A549 (cell line): Measurements from ENCODE around the gene CYFIP2. TPM values are rescaled to one million over a fixed set of nuclear protein-coding genes. Genes with fewer than 3 reads are reported as not detected.

Experiments used
- ATAC-seq, 2 experiments: fragments of 200-7000 bp in 1 of 2; fragments of >200 bp in 1 of 2; cut with Nextera tagmentation in 1 of 2; cut with Tn5 transposase in 1 of 2; 3 replicates each; pipeline versions ENCODE4 v1.8.0 to v1.9.1; 2018 to 2020; ENCODE audit warnings: mild to moderate bottlenecking in 1 of 2, moderate library complexity in 1 of 2
- CTCF ChIA-PET: fragments of 300-600 bp; sonication (Branson Sonifier 250); formaldehyde crosslinking; extraction: SDS; loops from one replicate; lab custom pipeline; 2021; ENCODE audit warnings: antibody characterized with exemption, inconsistent platforms; lab: Yijun Ruan, JAX
- POLR2A ChIA-PET: fragments of 350-600 bp; formaldehyde crosslinking; extraction: SDS; loops from one replicate; lab custom pipeline; 2021; ENCODE audit warnings: antibody characterized with exemption, inconsistent platforms; lab: Yijun Ruan, JAX
- DNase-seq, 2 experiments: peaks; one replicate each; pipeline versions ENCODE4 v3.0.0 to v3.0.0-alpha.2; 2011 to 2016; ENCODE audit warnings: low read depth in 1 of 2, low spot score in 1 of 2
- FAIRE-seq: peaks from 2 replicates; lab custom pipeline; 2011; peaks lifted over from hg19 to GRCh38; lab: Jason Lieb, UNC
- H3K27ac ChIP-seq, 2 experiments: fragments of >200 bp; sonication (Bioruptor Twin); formaldehyde crosslinking; 3 replicates each; pipeline ENCODE4 v1.5.1; 2016 to 2017
- H3K4me1 ChIP-seq: fragments of >200 bp; sonication (Bioruptor Twin); formaldehyde crosslinking; 3 replicates; pipeline ENCODE4 v1.6.1; 2016
- H3K4me2 ChIP-seq: fragments of >200 bp; sonication (Bioruptor Twin); formaldehyde crosslinking; 3 replicates; pipeline ENCODE4 v1.6.1; 2016
- H3K4me3 ChIP-seq: fragments of >200 bp; sonication (Bioruptor Twin); formaldehyde crosslinking; 3 replicates; pipeline ENCODE4 v1.5.1; 2016
- H3K9me3 ChIP-seq: fragments of >200 bp; sonication (Bioruptor Twin); formaldehyde crosslinking; 3 replicates; pipeline ENCODE4 v1.6.1; 2016
- BHLHE40 ChIP-seq: IDR thresholded peaks from 2 replicates; pipeline ENCODE4 v1.6.1; 2012; ENCODE audit warnings: low read depth, low read length, inconsistent platforms
- CBX2 ChIP-seq: fragments of 200-600 bp; sonication (generic); IDR thresholded peaks from 2 replicates; pipeline ENCODE4 v1.6.1; 2016; ENCODE audit warnings: low read depth, mild to moderate bottlenecking, borderline replicate concordance
- CHD4 ChIP-seq: fragments of 200-600 bp; sonication (generic); IDR thresholded peaks from 2 replicates; pipeline ENCODE4 v1.6.1; 2016; ENCODE audit warnings: antibody characterized with exemption, mild to moderate bottlenecking, borderline replicate concordance
- EHF ChIP-seq: fragments of 250-450 bp; sonication (Bioruptor Pico); IDR thresholded peaks from 2 replicates; pipeline ENCODE4 v1.5.0; 2020; ENCODE audit warnings: mild to moderate bottlenecking
- EHMT2 ChIP-seq: fragments of 200-600 bp; sonication (generic); IDR thresholded peaks from 2 replicates; pipeline ENCODE4 v1.6.1; 2016; ENCODE audit warnings: antibody characterized with exemption, low read depth, mild to moderate bottlenecking, moderate library complexity
- FOSB ChIP-seq: fragments of 250-450 bp; sonication (Bioruptor Pico); IDR thresholded peaks from 2 replicates; pipeline ENCODE4 v1.5.0; 2020; ENCODE audit warnings: mild to moderate bottlenecking, moderate library complexity
- FOSL2 ChIP-seq, 2 experiments: fragments of 450-650 bp in 1 of 2; fragments of >200 bp in 1 of 2; sonication (Bioruptor Twin) in 1 of 2; formaldehyde crosslinking; IDR thresholded peaks; 2 replicates each; pipeline versions ENCODE4 v1.5.0 to v1.6.1; 2016 to 2020; ENCODE audit warnings: mild to moderate bottlenecking in 1 of 2, moderate library complexity in 1 of 2
- FOXS1 ChIP-seq: fragments of 250-450 bp; sonication (Bioruptor Pico); IDR thresholded peaks from 2 replicates; pipeline ENCODE4 v1.5.0; 2020; ENCODE audit warnings: mild to moderate bottlenecking, moderate library complexity
- GATA3 ChIP-seq: IDR thresholded peaks from 2 replicates; pipeline ENCODE4 v1.6.1; 2012; ENCODE audit warnings: borderline replicate concordance
- HDAC2 ChIP-seq: fragments of 200-600 bp; sonication (generic); IDR thresholded peaks from 2 replicates; pipeline ENCODE4 v1.6.1; 2016
- HOXB5 ChIP-seq: fragments of 250-450 bp; sonication (Bioruptor Pico); IDR thresholded peaks from 2 replicates; pipeline ENCODE4 v1.5.0; 2020; ENCODE audit warnings: mild to moderate bottlenecking, moderate library complexity
- JUN ChIP-seq, 2 experiments: fragments of >200 bp; sonication (Bioruptor Twin); formaldehyde crosslinking; IDR thresholded peaks; 2 replicates in 1 of 2; 3 replicates in 1 of 2; pipeline ENCODE4 v1.6.1; 2016 to 2017
- KDM5A ChIP-seq: fragments of 200-600 bp; sonication (generic); IDR thresholded peaks from 2 replicates; pipeline ENCODE4 v1.6.1; 2016; ENCODE audit warnings: antibody characterized with exemption, mild to moderate bottlenecking
- MAZ ChIP-seq: fragments of 150-350 bp; IDR thresholded peaks from 2 replicates; pipeline ENCODE4 v1.6.1; 2014; ENCODE audit warnings: antibody characterized with exemption, low read depth, low read length, borderline replicate concordance
- NPAS2 ChIP-seq: fragments of 250-450 bp; sonication (Bioruptor Pico); IDR thresholded peaks from 2 replicates; pipeline ENCODE4 v1.8.0; 2022; ENCODE audit warnings: mild to moderate bottlenecking, moderate library complexity, borderline replicate concordance
- POLR2A ChIP-seq: IDR thresholded peaks from 2 replicates; pipeline ENCODE4 v1.6.1; 2012; ENCODE audit warnings: mild to moderate bottlenecking, low read length
- RARB ChIP-seq: fragments of 250-450 bp; sonication (Bioruptor Pico); IDR thresholded peaks from 2 replicates; pipeline ENCODE4 v1.8.0; 2021; ENCODE audit warnings: mild to moderate bottlenecking, moderate library complexity
- RFX5 ChIP-seq: fragments of 450-650 bp; IDR thresholded peaks from 2 replicates; pipeline ENCODE4 v1.7.1; 2014; ENCODE audit warnings: antibody characterized with exemption, mild to moderate bottlenecking, moderate library complexity
- RNF2 ChIP-seq: fragments of 200-600 bp; sonication (generic); IDR thresholded peaks from 2 replicates; pipeline ENCODE4 v1.6.1; 2016; ENCODE audit warnings: low read depth, mild to moderate bottlenecking, antibody characterized with exemption, moderate library complexity, borderline replicate concordance
- ZFP36 ChIP-seq: fragments of 450-650 bp; IDR thresholded peaks from 2 replicates; pipeline ENCODE4 v1.6.1; 2014; ENCODE audit warnings: borderline replicate concordance; ENCODE audit not compliant: partially characterized antibody
- WGBS: methylation state at CpG from one replicate; pipeline ENCODE4 v1.1.6; 2017; ENCODE audit errors: missing lambda C conversion rate; 5-methylcytosine and 5-hydroxymethylcytosine counted together
- polyA plus RNA-seq, 4 experiments: library from polyadenylated mRNA; depleted of rRNA in 3 of 4; stranded (reverse); fragments of >200 nt; fragmentation: RNase III in 1 of 4; extraction: RNeasy Plus Mini Kit Qiagen cat#74134 plus additional on column Dnase treatment in 1 of 4; gene quantifications; 2 replicates in 3 of 4; 3 replicates in 1 of 4; pipeline ENCODE4 v1.2.3, GENCODE V29; 2011 to 2017
- TF ChIP-seq, protein P1 (sequence below): fragments of 250-450 bp; sonication (Bioruptor Pico); IDR thresholded peaks from 2 replicates; pipeline ENCODE4 v1.5.0; 2021; ENCODE audit warnings: mild to moderate bottlenecking, moderate library complexity, borderline replicate concordance
- TF ChIP-seq, protein P2 (sequence below): fragments of >200 bp; sonication (Bioruptor Twin); formaldehyde crosslinking; IDR thresholded peaks from 2 replicates; pipeline ENCODE4 v1.6.1; 2016
- TF ChIP-seq, protein P3 (sequence below): fragments of 150-350 bp; IDR thresholded peaks from 2 replicates; pipeline ENCODE4 v1.6.1; 2014; ENCODE audit warnings: low read depth, mild to moderate bottlenecking, low read length

Gene CYFIP2
- polyA plus RNA-seq, 2 of the 4 experiments (the other 2 are of a cell fraction): 9.0 to 18.6 TPM

DNA sequence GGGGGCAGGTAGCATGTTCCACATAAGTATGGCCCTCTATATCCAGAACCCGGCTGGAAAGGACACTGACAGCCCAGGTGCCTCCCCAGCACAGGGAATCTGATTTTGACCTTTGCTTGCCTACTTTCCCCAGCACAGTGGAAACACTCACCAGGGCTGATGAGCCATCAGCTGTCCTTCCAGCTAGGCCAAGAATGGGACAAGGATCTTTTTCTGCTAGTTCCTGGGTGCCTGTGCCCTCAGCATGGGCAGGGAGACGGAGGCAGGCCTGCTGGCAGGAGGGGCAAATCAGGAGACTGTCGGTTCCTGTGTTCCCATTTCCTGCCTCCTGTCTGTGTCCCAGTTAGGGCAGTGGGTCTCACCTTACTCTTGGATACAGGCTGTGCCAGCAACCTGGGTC, 1.1 kb downstream of the CYFIP2 start:
- Histone ChIP-seq H3K4me3 (peak overlapping the region; percentile 90; the same call in 2 of the 3 replicates), H3K27ac (peak overlapping the region; percentile 75 to 92; a peak in 2 of 6 replicates), H3K4me1 (peaks cover 25% of the 10 kb centered on the region), H3K9me3 (no peaks in the 10 kb centered on the region), H3K4me2 (peak overlapping the region; percentile 90)
- ATAC-seq (no peak), FAIRE-seq (no peak), DNase-seq (no peak)
- 84% methylated on average over 3 of the region's 3 CpGs for WGBS
- ChIA-PET POLR2A (no interaction called here), CTCF (interaction anchor here (1.0 to 8.4 kb wide), 6 partner anchors 10 to 476 kb away, joined by 3 to 49 read pairs (median 6); partner anchors contain the start of gene LSM11)
- no peak for TF ChIP-seq HOXB5 (CRISPR knock-in tag)
- no peak for TF ChIP-seq POLR2A
- no peak for TF ChIP-seq MAZ
- TF ChIP-seq ZFP36: no peak
- no peak for TF ChIP-seq CBX2
- no peak for TF ChIP-seq EHF
- no peak for TF ChIP-seq FOXS1 (CRISPR knock-in tag)
- no peak for TF ChIP-seq EHMT2
- TF ChIP-seq GATA3: no peak
- no peak for TF ChIP-seq BHLHE40
- no peak for TF ChIP-seq FOSL2 (IDR thresholded peaks at IDR 0.05)
- no peak for TF ChIP-seq FOSL2 (CRISPR knock-in tag; IDR thresholded peaks at IDR 0.05)

DNA sequence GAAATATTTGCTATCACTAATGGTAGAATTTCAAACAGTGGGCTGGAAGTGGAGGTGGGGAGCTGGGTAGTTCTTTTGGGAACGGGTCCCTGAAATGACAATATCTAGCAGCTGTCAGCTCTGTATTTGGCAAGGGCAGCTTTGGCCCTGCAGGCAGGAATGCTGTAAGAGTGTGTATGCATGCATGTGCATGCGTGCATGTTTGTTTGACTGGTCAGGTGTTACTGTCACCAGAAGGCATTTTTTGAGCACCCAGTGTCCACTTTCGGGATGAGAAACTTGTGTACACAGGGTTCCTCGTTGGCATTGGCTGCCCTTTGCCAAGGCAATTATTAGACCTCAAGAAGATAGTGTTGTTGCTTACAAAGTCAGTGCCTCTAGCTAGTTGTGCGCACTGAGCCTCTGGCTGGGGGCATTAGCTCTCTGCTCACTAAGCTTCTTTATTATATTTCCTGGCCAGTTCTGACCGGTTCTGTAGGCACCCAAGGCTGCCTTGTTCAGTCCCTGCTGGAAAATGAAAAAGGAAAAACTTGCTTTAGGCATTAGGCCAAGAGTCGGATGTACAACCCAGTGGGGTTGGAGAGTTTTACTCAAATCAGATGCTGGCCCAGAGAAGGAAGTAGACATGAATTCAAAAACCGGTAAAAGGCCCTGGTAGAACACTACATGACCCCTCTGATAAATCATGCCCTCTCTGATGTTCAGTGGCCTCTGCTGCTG, 2.0 kb downstream of the CYFIP2 start:
- POLR2A ChIA-PET: no interaction called here
- ATAC-seq: no peak
- no peak for DNase-seq
- FAIRE-seq: no peak
- Histone ChIP-seq H3K4me3 (no peak overlapping the region), H3K9me3 (no peaks in the 10 kb centered on the region)
- no peak for TF ChIP-seq FOSB (CRISPR knock-in tag)
- TF ChIP-seq KDM5A: no peak
- TF ChIP-seq RFX5: no peak
- no peak for TF ChIP-seq FOSL2 (IDR thresholded peaks at IDR 0.05)
- no peak for TF ChIP-seq FOSL2 (CRISPR knock-in tag; IDR thresholded peaks at IDR 0.05)
- TF ChIP-seq RARB: no peak
- TF ChIP-seq, protein P1, sequence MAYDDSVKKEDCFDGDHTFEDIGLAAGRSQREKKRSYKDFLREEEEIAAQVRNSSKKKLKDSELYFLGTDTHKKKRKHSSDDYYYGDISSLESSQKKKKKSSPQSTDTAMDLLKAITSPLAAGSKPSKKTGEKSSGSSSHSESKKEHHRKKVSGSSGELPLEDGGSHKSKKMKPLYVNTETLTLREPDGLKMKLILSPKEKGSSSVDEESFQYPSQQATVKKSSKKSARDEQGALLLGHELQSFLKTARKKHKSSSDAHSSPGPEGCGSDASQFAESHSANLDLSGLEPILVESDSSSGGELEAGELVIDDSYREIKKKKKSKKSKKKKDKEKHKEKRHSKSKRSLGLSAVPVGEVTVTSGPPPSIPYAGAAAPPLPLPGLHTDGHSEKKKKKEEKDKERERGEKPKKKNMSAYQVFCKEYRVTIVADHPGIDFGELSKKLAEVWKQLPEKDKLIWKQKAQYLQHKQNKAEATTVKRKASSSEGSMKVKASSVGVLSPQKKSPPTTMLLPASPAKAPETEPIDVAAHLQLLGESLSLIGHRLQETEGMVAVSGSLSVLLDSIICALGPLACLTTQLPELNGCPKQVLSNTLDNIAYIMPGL (CRISPR knock-in tag): no peak
- no peak for TF ChIP-seq CHD4
- no peak for TF ChIP-seq HDAC2
- no peak for TF ChIP-seq NPAS2 (CRISPR knock-in tag)
- no peak for TF ChIP-seq ZFP36
- TF ChIP-seq, protein P2, sequence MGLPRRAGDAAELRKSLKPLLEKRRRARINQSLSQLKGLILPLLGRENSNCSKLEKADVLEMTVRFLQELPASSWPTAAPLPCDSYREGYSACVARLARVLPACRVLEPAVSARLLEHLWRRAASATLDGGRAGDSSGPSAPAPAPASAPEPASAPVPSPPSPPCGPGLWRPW: no peak
- TF ChIP-seq RNF2: no peak
- TF ChIP-seq JUN (IDR thresholded peaks at IDR 0.05): no peak
- no peak for TF ChIP-seq MAZ
- TF ChIP-seq, protein P3, sequence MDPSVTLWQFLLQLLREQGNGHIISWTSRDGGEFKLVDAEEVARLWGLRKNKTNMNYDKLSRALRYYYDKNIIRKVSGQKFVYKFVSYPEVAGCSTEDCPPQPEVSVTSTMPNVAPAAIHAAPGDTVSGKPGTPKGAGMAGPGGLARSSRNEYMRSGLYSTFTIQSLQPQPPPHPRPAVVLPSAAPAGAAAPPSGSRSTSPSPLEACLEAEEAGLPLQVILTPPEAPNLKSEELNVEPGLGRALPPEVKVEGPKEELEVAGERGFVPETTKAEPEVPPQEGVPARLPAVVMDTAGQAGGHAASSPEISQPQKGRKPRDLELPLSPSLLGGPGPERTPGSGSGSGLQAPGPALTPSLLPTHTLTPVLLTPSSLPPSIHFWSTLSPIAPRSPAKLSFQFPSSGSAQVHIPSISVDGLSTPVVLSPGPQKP: no peak
- TF ChIP-seq, all 56 proteins: peak for 0
- peaks cover 25% of the 10 kb centered on the region for H3K4me1 ChIP-seq
- CTCF ChIA-PET: interaction anchor here (1.0 to 8.4 kb wide), 5 partner anchors 9 to 475 kb away, joined by 4 to 49 read pairs (median 7); partner anchors contain the start of gene LSM11
- H3K4me2 ChIP-seq: no peak overlapping the region
- 77% methylated on average over 8 of the region's 8 CpGs for WGBS
- H3K27ac ChIP-seq: no peak overlapping the region
